Epithelial cell of esophagus (primary cell): ENCODE measurements around the gene UTP25.

Experiments
- DNase-seq: peaks from one replicate; pipeline ENCODE4 v3.0.0; 2010; ENCODE audit warnings: low read depth
- H3K4me3 ChIP-seq: 2 replicates; pipeline ENCODE4 v1.5.1; 2011; ENCODE audit warnings: mild to moderate bottlenecking, low read length, control low read depth
- CTCF ChIP-seq: IDR thresholded peaks from 2 replicates; pipeline ENCODE4 v1.5.1; 2011; ENCODE audit warnings: low read depth, mild to moderate bottlenecking, low read length, control low read depth, inconsistent platforms; ENCODE audit not compliant: insufficient read depth; ENCODE audit errors: missing control alignments

The UTP25 gene

GRCh38 chr1:209797978-209798639 is 29.7 kb upstream of the UTP25 start:
- DNase-seq, result no peak
- no peak overlapping the region for H3K4me3 ChIP-seq
- TF ChIP-seq CTCF, result peak; percentile 49

- no peak for TF ChIP-seq CTCF
- peak; percentile 24 for DNase-seq
- peak overlapping the region; percentile 95 for H3K4me3 ChIP-seq
Observed at GRCh38 chr1:209800984-209801834, 26.6 kb upstream of the UTP25 start.

- no peak for TF ChIP-seq CTCF
- H3K4me3 ChIP-seq, result peak overlapping the region; percentile 95
Observed at GRCh38 chr1:209802117-209802779, 25.5 kb upstream of the UTP25 start.

GRCh38 chr1:209802780-209803152 is 25.0 kb upstream of the UTP25 start:
- DNase-seq, result peak; percentile 46
- H3K4me3 ChIP-seq, result peak overlapping the region; percentile 95
- TF ChIP-seq CTCF, result no peak

More at GRCh38 chr1:209802117-209802779, 25.5 kb upstream of the UTP25 start:
- peak; percentile 57 for DNase-seq

- H3K4me3 ChIP-seq, result peak overlapping the region; percentile 95
- no peak for TF ChIP-seq CTCF
- DNase-seq, result peak; percentile 44
Observed at GRCh38 chr1:209803568-209803967, 24.2 kb upstream of the UTP25 start.

- peak overlapping the region; percentile 95 for H3K4me3 ChIP-seq
- no peak for DNase-seq
- peak; percentile 15 for TF ChIP-seq CTCF
Observed at GRCh38 chr1:209805341-209805781, 22.4 kb upstream of the UTP25 start.
